SK-N-SH treated with all-trans-retinoic acid at 6 μM for 48 hours (cell line): ENCODE measurements around the gene GRB2.

Source experiments
- BACH2 ChIP-seq: fragments of 250-450 bp; sonication (Bioruptor Pico); IDR thresholded peaks from 2 replicates; pipeline ENCODE4 v1.9.0; 2021; ENCODE audit warnings: mild to moderate bottlenecking, borderline replicate concordance
- CREB5 ChIP-seq: fragments of 250-450 bp; sonication (Bioruptor Pico); IDR thresholded peaks from 2 replicates; pipeline ENCODE4 v1.5.1; 2020; ENCODE audit warnings: low read depth, mild to moderate bottlenecking, moderate library complexity
- CSDC2 ChIP-seq: fragments of 250-450 bp; sonication (Bioruptor Pico); IDR thresholded peaks from 2 replicates; pipeline ENCODE4 v1.5.0; 2020; ENCODE audit warnings: mild to moderate bottlenecking, moderate library complexity
- GLIS3 ChIP-seq: fragments of 250-450 bp; sonication (Bioruptor Pico); IDR thresholded peaks from 2 replicates; pipeline ENCODE4 v1.5.0; 2020; ENCODE audit warnings: mild to moderate bottlenecking, moderate library complexity
- ISL1 ChIP-seq: fragments of 250-450 bp; sonication (Bioruptor Pico); IDR thresholded peaks from 2 replicates; pipeline ENCODE4 v2.1.2; 2022; ENCODE audit warnings: mild to moderate bottlenecking, moderate library complexity
- PATZ1 ChIP-seq: fragments of 250-450 bp; sonication (Bioruptor Pico); IDR thresholded peaks from 2 replicates; pipeline ENCODE4 v1.8.0; 2020; ENCODE audit warnings: mild to moderate bottlenecking, moderate library complexity, borderline replicate concordance
- PPARA ChIP-seq: fragments of 250-450 bp; sonication (Bioruptor Pico); IDR thresholded peaks from 2 replicates; pipeline ENCODE4 v1.5.0; 2020; ENCODE audit warnings: mild to moderate bottlenecking, borderline replicate concordance
- RARB ChIP-seq: fragments of 250-450 bp; sonication (Bioruptor Pico); IDR thresholded peaks from 2 replicates; pipeline ENCODE4 v1.8.0; 2021; ENCODE audit warnings: mild to moderate bottlenecking, moderate library complexity
- TOX ChIP-seq: fragments of 250-450 bp; sonication (Bioruptor Pico); IDR thresholded peaks from 2 replicates; pipeline ENCODE4 v1.8.0; 2021; ENCODE audit warnings: mild to moderate bottlenecking, moderate library complexity, borderline replicate concordance
- ZFP3 ChIP-seq: fragments of 250-450 bp; sonication (Bioruptor Pico); IDR thresholded peaks from 2 replicates; pipeline ENCODE4 v1.5.0; 2020; ENCODE audit warnings: mild to moderate bottlenecking, moderate library complexity
- ZNF8 ChIP-seq: fragments of 450-650 bp; formaldehyde crosslinking; IDR thresholded peaks from 2 replicates; pipeline ENCODE4 v1.5.0; 2020; ENCODE audit warnings: mild to moderate bottlenecking, moderate library complexity

GRCh38 chr17:75308732-75309629, 96.5 kb downstream of the GRB2 start:
- TF ChIP-seq BACH2 (CRISPR knock-in tag) (no peak), TOX (CRISPR knock-in tag) (no peak), RARB (CRISPR knock-in tag) (no peak), CREB5 (CRISPR knock-in tag) (no peak), PPARA (CRISPR knock-in tag) (no peak), ISL1 (CRISPR knock-in tag) (no peak), GLIS3 (no peak), PATZ1 (CRISPR knock-in tag) (no peak), CSDC2 (CRISPR knock-in tag) (no peak), ZNF8 (CRISPR knock-in tag) (no peak), ZFP3 (CRISPR knock-in tag) (no peak)
